Measurements from ENCODE around the gene KIF26A. TPM values are rescaled to one million over a fixed set of nuclear protein-coding genes. Genes with fewer than 3 reads are reported as not detected.

KIF26A gene
- polyA plus RNA-seq, 1 donor from 2014 or later: 11.2 TPM

DNA sequence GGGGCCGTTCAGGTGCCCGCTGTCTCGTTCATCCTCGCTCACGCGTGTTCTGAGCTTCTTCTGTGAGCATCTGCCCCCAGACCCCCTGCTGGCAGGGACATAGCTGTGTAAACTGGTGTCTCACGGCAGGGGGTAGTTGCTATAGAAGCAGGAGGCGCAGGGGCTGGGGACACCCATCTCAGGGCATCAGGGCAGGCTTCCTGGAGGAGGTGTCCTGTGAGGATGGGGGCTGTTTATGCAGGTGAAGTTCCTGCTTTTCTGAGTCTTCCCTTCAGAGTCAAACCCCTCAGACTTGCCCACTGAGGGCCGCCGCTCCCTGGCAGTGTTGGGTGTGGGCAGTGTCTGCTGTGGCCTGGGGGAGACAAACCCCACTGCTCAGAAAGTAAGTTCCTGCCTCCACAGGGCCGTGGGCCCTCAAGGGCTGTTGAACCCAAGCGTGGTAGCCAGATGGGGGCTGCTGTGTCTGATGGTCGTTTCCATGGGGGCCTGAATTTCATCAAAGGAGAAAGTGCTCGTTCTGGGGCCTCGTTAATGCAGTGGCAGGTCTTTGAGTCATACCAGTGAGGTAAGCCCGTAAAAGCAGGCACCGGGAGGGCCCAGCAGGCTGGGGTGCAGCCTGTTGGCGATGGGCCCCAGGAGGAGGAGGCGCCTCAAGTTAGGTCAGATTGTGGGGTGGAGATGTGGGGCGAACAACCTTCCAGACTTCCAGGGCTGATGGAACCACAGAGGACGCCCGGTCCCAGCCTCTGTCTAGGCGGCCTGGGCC is 23.4 kb downstream of the KIF26A start:
- no peak overlapping the region for H2AFZ ChIP-seq (ENCODE audit: low read depth, low read length)
- H3K27me3 ChIP-seq (ENCODE audit: insufficient read depth, low read depth, low read length): no peaks in the 10 kb centered on the region
- H3F3A ChIP-seq (ENCODE audit: insufficient read depth, low read length, poor library complexity, severe bottlenecking): no peaks in the 10 kb centered on the region
- H3K4me2 ChIP-seq (ENCODE audit: low read length): no peak overlapping the region
- no peaks in the 10 kb centered on the region for H4K20me1 ChIP-seq (ENCODE audit: insufficient read depth)
- no peaks in the 10 kb centered on the region for H3K9me2 ChIP-seq (ENCODE audit: insufficient read depth, low read length)
- no peaks in the 10 kb centered on the region for H3K79me2 ChIP-seq (replicated peaks; ENCODE audit: insufficient read depth, low read length)
- no peaks in the 10 kb centered on the region for H3K9me3 ChIP-seq (ENCODE audit: low read length)
- TF ChIP-seq SMC3 (conservative IDR thresholded peaks at IDR 0.05; ENCODE audit: poor library complexity) (no peak), MXI1 (conservative IDR thresholded peaks at IDR 0.05; ENCODE audit: poor library complexity, severe bottlenecking) (no peak), EP300 (conservative IDR thresholded peaks at IDR 0.05; ENCODE audit: poor library complexity, severe bottlenecking) (no peak), POLR2AphosphoS5 (IDR thresholded peaks at IDR 0.05) (no peak), EZH2 (IDR thresholded peaks at IDR 0.05; ENCODE audit: borderline replicate concordance, insufficient read depth, low read length, poor library complexity, severe bottlenecking) (no peak), TAF1 (IDR thresholded peaks at IDR 0.05; ENCODE audit: low read depth) (no peak), RAD21 (conservative IDR thresholded peaks at IDR 0.05) (no peak)
- TF ChIP-seq, protein P1, sequence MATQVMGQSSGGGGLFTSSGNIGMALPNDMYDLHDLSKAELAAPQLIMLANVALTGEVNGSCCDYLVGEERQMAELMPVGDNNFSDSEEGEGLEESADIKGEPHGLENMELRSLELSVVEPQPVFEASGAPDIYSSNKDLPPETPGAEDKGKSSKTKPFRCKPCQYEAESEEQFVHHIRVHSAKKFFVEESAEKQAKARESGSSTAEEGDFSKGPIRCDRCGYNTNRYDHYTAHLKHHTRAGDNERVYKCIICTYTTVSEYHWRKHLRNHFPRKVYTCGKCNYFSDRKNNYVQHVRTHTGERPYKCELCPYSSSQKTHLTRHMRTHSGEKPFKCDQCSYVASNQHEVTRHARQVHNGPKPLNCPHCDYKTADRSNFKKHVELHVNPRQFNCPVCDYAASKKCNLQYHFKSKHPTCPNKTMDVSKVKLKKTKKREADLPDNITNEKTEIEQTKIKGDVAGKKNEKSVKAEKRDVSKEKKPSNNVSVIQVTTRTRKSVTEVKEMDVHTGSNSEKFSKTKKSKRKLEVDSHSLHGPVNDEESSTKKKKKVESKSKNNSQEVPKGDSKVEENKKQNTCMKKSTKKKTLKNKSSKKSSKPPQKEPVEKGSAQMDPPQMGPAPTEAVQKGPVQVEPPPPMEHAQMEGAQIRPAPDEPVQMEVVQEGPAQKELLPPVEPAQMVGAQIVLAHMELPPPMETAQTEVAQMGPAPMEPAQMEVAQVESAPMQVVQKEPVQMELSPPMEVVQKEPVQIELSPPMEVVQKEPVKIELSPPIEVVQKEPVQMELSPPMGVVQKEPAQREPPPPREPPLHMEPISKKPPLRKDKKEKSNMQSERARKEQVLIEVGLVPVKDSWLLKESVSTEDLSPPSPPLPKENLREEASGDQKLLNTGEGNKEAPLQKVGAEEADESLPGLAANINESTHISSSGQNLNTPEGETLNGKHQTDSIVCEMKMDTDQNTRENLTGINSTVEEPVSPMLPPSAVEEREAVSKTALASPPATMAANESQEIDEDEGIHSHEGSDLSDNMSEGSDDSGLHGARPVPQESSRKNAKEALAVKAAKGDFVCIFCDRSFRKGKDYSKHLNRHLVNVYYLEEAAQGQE (IDR thresholded peaks at IDR 0.05; ENCODE audit: borderline replicate concordance): no peak
- TF ChIP-seq, protein P2, sequence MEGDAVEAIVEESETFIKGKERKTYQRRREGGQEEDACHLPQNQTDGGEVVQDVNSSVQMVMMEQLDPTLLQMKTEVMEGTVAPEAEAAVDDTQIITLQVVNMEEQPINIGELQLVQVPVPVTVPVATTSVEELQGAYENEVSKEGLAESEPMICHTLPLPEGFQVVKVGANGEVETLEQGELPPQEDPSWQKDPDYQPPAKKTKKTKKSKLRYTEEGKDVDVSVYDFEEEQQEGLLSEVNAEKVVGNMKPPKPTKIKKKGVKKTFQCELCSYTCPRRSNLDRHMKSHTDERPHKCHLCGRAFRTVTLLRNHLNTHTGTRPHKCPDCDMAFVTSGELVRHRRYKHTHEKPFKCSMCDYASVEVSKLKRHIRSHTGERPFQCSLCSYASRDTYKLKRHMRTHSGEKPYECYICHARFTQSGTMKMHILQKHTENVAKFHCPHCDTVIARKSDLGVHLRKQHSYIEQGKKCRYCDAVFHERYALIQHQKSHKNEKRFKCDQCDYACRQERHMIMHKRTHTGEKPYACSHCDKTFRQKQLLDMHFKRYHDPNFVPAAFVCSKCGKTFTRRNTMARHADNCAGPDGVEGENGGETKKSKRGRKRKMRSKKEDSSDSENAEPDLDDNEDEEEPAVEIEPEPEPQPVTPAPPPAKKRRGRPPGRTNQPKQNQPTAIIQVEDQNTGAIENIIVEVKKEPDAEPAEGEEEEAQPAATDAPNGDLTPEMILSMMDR (IDR thresholded peaks at IDR 0.05; ENCODE audit: poor library complexity, severe bottlenecking): no peak
- no peak overlapping the region for H3K27ac ChIP-seq (ENCODE audit: low read length)
- no peak overlapping the region for H3K4me3 ChIP-seq (ENCODE audit: low read length)
- no peak overlapping the region for H3K9ac ChIP-seq (ENCODE audit: low read length)
- H3K36me3 ChIP-seq (ENCODE audit: insufficient read depth, low read length): no peaks in the 10 kb centered on the region

DNA sequence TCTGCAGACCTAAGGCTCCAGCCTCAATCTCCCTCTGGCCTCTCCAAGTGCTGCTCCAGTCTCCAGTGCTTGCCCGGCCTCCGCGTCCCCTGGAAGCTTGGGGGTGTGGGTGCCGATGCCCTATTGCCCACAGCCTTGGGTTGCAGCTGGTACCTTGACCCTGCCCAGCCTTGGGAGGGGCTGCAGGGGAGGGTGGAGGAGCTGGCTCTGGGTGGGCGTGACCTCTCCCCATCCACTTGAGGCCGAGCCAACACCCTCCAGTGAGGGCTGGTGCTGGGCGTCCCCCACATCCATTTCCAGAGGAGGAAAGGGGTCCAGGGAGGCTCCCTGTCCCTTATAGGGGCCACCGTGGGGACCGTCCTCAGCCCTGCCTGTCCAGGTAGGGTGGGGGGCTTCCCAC is 24.1 kb downstream of the KIF26A start:
- H3K27me3 ChIP-seq (ENCODE audit: insufficient read depth, low read depth, low read length): no peaks in the 10 kb centered on the region
- no peaks in the 10 kb centered on the region for H3K9me2 ChIP-seq (ENCODE audit: insufficient read depth, low read length)
- H3K36me3 ChIP-seq (ENCODE audit: insufficient read depth, low read length): no peaks in the 10 kb centered on the region
- H4K20me1 ChIP-seq (ENCODE audit: insufficient read depth): no peaks in the 10 kb centered on the region
- H3K9ac ChIP-seq (ENCODE audit: low read length): no peak overlapping the region
- no peak overlapping the region for H3K27ac ChIP-seq (ENCODE audit: low read length)
- no peaks in the 10 kb centered on the region for H3K79me2 ChIP-seq (replicated peaks; ENCODE audit: insufficient read depth, low read length)
- H3K9me3 ChIP-seq (ENCODE audit: low read length): no peaks in the 10 kb centered on the region
- H3K4me2 ChIP-seq (ENCODE audit: low read length): no peak overlapping the region
- no peak for TF ChIP-seq RAD21 (conservative IDR thresholded peaks at IDR 0.05)
- no peak for TF ChIP-seq EP300 (conservative IDR thresholded peaks at IDR 0.05; ENCODE audit: poor library complexity, severe bottlenecking)
- TF ChIP-seq, protein P1 (IDR thresholded peaks at IDR 0.05; ENCODE audit: borderline replicate concordance): no peak
- no peak for TF ChIP-seq EZH2 (IDR thresholded peaks at IDR 0.05; ENCODE audit: borderline replicate concordance, insufficient read depth, low read length, poor library complexity, severe bottlenecking)
- TF ChIP-seq SMC3 (conservative IDR thresholded peaks at IDR 0.05; ENCODE audit: poor library complexity): no peak
- no peak for TF ChIP-seq POLR2AphosphoS5 (IDR thresholded peaks at IDR 0.05)
- TF ChIP-seq TAF1 (IDR thresholded peaks at IDR 0.05; ENCODE audit: low read depth): no peak
- no peak for TF ChIP-seq MXI1 (conservative IDR thresholded peaks at IDR 0.05; ENCODE audit: poor library complexity, severe bottlenecking)
- TF ChIP-seq, protein P2 (IDR thresholded peaks at IDR 0.05; ENCODE audit: poor library complexity, severe bottlenecking): no peak
- H2AFZ ChIP-seq (ENCODE audit: low read depth, low read length): no peak overlapping the region
- no peak overlapping the region for H3K4me3 ChIP-seq (ENCODE audit: low read length)
- no peaks in the 10 kb centered on the region for H3F3A ChIP-seq (ENCODE audit: insufficient read depth, low read length, poor library complexity, severe bottlenecking)
